IPS-18c (cell line): ENCODE measurements around the gene CD226.
"Not testable (repeated sequence)": the region's sequence is repeated elsewhere in the genome, so short reads cannot be mapped to it uniquely, and the experiment has no call there.

ENCODE experiments used
- H3K4me3 ChIP-seq: 2 replicates; pipeline ENCODE4 v1.7.0; 2013; ENCODE audit warnings: low read depth, mild to moderate bottlenecking, low read length, moderate library complexity; ENCODE audit not compliant: insufficient read depth
- H3K9me3 ChIP-seq: one replicate; pipeline ENCODE4 v1.6.1; 2013; ENCODE audit warnings: mild to moderate bottlenecking, low read length, moderate library complexity; ENCODE audit not compliant: control insufficient read depth, insufficient read depth

The CD226 gene

DNA sequence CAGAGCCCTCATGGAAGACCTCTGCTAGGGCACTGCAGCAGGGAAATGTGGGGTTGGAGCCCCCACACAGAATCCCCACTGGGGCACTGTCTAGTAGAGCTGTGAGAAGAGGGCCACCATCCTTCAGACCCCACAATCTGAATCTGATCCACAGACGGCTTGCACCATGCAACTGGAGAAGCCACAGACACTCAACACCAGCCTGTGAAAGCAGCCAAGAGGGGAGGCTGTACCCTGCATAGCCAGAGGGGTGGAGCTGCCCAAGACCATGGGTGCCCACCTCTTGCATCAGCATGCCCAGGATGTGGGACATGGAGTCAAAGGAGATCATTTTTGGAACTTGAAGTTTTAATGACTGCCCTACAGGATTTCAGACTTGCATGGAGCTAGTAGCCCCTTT, 6.5 kb downstream of the CD226 start:
- H3K9me3 ChIP-seq, result peaks cover 2% of the 10 kb centered on the region
- H3K4me3 ChIP-seq, result no peak overlapping the region

DNA sequence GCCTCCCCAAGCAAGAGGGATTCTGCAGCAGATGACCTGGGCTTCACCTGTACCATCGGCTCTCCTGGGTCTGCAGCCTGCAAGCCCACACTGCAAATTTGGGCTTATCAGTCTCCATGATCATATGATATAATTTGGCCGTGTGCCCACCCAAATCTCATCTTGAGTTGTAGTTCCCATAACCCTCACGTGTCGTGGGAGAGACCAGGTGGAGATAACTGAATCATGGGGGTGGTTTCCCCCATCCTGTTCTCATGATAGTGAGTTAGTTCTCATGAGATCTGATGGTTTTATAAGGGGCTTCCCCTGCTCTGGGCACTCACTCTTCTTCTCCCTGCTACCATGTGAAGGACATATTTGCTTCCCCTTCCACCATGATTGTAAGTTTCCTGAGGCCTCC, 7.9 kb downstream of the CD226 start:
- H3K4me3 ChIP-seq, H3K9me3 ChIP-seq: not testable (repeated sequence)

DNA sequence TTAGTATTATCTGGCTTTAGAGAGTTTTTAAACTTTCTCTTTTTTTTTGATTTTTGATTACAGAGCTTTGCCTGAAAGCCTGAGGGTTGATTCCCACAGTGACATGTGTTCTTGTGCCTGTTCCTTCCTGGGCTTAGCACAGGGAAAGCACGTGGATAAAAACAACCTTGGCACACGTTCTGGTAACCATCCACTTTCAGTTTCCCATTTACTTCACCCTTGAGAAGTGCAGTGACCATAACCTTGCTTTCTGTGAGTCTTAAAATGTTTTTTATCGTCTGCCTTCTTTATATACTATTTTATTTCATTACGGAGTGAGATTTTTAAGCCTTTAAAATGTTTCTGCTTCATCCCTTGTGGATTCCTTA, 11.5 kb downstream of the CD226 start:
- Histone ChIP-seq H3K9me3 (peaks cover 2% of the 10 kb centered on the region), H3K4me3 (no peak overlapping the region)

DNA sequence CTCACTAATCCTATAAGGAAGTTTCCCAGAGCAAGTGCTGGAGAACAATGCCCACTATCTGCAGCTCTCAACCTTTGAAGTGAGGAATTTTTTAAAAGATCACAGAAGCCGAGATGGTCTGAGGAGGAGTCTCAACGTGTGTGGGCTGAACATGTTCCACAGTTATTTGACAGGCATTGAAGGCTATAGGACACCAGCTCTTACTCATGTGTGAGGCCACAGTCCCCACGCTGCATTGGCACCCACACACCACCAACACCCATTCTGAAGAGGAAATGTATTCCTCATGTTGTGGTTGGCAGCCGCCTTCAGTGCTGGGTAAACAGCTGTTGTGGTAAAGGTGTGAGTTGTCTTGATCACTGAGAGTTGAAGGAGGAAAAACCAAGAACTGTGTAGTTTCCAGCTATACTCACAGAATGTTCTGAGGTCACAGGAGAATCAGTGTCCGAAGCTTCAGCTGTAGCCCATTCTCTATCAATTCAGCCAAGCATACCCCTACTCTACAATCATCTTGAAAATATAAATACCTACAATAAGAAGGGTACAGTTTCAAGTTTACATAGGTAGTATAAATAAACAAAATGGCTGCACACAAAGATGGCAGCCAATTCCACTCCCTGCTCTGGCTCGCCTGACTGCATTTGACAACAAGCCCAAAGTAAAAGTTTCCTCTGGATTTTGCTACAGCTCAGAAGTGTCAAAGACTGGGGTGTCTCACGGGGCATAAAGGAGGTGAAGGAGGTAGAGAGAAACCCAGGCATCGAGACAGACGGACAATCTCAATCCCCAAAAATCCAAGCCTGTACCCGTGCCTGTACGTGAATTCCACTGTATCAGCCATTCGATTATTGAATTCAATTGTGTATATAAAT, 12.1 kb downstream of the CD226 start:
- peaks cover 2% of the 10 kb centered on the region for H3K9me3 ChIP-seq
- H3K4me3 ChIP-seq, result no peak overlapping the region

DNA sequence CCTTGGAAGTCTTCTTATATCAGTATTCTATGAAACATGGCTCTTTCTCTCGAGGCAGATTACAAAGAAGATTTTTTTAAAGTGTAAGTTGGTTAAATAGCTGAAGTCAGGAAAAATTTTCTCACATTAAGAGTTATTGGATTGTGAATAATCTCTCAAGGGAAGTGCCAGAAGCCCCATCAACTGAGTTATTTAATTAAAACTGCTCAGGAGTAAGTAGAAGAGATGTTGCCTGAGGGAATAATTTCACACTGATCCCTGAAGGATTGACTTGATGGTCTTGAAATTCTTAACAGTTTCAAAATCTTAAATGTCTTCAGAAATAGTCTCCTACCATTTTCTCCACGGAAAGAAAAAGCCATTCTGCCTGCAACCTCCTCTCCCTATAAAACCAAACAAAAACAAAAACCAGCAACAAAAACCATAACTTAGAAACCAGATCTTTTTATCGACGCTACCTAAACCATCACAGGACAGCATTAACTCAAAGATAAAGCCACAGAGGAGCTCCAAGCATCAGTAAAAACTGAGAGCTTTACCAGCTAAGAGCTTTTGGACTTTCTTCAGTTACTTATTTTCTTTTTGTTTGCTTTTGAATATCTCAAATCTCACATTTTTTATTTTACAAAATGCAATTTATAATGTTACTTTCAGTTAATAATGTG, 12.9 kb downstream of the CD226 start:
- Histone ChIP-seq H3K9me3 (peaks cover 1% of the 10 kb centered on the region), H3K4me3 (no peak overlapping the region)

DNA sequence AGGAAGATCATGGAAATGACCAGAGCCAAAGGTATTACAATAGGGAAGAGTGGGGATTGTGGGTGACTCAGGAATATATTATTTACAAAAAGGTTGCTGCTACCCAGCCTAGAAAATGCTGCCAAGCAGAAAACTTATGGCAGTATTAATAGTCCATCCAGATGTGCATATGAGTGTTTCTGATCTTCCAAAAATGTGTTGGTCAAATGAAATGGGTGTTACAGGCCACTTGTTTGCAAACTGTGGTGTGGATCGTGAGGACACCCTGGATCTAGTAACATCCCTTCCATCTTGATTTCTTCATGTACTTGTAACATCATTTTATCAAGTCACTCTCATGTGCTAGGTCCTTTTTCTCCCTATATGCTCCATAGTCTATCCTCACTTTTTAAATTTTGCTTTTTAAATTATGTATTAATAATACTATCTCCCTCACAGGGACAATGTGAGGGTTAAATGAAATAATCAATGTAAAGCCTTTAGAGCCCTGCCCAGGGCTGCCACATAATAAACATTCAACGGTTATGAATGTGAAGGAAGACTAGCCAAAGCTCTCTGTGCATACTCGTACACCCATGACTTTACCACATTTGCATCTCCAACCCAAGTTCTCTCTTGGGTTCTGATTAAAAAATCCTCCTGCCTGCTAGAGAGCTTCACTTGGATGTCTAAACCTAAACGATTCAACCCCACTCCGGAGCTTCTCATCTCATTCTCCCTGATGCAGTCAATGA, 18.5 kb downstream of the CD226 start:
- H3K4me3 ChIP-seq, result no peak overlapping the region
- H3K9me3 ChIP-seq, result no peaks in the 10 kb centered on the region

DNA sequence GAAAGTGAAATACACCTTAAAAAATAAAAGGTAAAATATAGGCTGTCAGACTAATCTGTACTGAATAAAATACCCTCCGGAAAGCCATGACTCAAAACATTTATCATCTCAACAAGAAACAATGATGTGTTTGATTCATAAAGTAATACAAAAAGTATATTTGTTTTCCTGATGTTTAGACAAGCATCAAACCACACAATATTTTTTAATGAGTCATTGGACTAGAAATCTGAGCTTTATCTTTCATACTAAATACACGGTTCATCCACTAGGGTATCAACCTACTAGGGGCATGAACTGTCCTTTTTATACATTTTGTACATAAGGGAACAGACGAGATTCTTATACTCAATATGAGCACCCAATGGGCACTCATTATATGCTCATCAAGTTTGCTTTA, 31.3 kb downstream of the CD226 start:
- H3K4me3 ChIP-seq, result no peak overlapping the region
- no peaks in the 10 kb centered on the region for H3K9me3 ChIP-seq

DNA sequence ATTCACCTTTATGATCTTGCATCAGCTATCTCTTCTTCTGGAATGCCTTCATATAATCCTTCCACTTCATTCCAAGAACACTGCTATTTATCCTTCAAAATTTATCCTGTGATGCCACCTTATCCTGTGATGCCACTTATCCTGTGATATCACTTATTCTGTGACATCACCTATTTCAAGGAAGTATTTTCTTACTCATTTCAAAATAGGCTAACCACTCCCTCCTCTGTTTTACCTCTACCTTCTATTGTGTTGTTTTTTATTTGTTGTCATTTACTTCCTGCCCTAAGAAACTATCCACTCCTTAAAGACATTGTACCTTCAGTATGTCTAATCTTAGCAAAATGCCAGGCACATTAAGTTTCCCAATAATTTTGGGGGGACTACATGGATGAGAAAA, 38.8 kb downstream of the CD226 start:
- no peaks in the 10 kb centered on the region for H3K9me3 ChIP-seq

DNA sequence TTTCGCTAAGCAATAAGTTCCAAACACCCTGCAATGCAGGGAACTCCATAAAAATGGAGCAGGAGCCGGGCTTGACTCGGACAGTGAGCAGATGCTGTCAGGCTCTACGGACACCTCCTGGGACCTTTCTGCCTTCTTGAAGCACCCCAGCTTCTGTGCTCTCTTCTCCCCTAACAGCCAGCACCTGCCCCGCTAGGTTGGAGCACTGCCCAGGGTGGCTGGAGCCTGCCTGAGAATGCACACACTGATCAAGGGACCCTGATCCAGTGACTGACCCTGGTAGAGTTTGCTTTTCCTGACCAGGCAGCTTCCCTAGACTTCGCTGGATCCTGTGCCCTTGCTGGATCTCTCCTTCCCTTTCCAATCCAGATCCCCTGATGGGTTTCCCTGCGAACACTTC, 40.9 kb downstream of the CD226 start:
- H3K4me3 ChIP-seq, result no peak overlapping the region
- no peaks in the 10 kb centered on the region for H3K9me3 ChIP-seq

More for the DNA sequence above, 38.8 kb downstream of the CD226 start:
- H3K4me3 ChIP-seq, result no peak overlapping the region

DNA sequence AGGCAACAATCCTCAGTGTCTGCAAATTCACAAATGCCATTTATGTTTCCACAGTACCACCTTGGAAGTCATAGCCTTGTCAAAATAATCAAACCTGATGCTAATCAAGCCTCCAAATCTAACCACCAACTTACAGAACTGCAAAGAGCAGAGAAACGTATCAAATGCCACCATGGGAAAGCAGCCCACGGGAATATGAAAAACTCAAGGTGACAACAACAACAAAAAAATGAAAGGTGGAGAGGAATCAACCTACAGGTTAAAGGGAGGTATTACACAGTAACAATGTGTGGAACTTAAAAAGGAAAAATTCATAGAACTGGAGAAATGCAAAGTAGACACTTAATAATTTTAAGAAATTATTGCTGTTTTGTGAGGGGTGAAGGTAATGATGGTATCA, 46.7 kb downstream of the CD226 start:
- Histone ChIP-seq H3K9me3 (no peaks in the 10 kb centered on the region), H3K4me3 (no peak overlapping the region)

DNA sequence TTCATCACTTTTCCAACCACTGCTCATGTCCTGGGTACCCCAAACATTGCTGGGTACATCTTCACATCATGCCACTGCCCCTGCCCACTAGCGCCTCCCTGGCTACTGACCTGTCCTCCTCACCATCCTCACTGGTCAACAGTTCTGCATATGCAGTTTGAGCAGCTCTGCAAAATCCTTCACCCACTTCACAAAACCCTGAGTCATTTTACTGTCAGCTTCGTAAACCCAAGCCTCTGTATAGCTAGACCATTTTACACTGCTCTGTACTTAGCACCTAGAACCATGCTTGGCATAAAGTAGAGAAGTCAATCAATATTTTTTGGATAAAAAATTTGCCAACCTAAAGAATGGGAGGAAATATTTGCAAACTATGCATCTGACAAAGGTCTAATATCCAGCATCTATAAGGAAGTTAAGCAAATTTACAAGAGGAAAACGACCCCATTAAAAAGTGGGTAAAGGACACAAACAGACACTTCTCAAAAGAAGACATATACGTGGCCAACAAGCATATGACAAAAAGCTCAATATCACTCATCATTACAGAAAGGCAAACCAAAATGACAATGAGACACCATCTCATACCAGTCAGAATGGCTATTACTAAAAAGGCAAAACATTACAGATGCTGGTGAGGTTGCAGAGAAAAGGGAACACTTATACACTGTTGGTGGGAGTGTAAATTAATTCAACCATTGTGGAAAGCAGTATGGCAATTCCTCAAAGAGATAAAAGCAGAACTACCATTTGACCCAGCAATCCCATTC, 48.3 kb downstream of the CD226 start:
- not testable (repeated sequence) for H3K4me3 ChIP-seq, H3K9me3 ChIP-seq

DNA sequence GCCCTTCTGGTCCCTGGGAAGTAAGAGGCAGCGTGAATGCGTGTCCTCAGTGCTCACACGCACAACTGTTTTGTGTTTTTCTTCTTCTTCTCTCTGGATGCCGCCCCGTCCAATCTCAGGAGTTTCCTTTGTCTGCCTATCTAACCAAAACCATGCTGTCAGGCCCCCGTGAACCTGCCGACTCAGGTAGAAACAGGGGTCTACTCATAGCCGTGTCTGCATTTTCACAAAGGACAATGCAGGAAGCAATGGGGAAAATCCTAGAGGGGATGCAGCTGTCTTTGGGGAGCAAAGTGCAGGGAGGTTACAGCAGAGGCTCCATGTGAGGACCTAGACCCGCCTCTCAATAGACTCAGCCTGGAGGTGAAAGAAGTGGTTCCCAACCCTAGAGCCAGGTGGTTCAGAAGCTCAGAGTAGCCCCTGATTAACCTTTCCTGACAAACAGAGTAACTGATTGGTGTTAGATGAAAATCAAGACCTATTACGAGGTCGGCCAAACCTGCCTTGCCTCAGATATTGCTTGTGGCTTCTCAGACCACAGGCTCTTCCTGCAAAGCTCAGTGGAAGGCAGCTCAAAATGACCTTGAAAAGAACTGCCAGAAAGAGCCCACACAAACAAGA, 49.3 kb downstream of the CD226 start:
- H3K4me3 ChIP-seq, result no peak overlapping the region

DNA sequence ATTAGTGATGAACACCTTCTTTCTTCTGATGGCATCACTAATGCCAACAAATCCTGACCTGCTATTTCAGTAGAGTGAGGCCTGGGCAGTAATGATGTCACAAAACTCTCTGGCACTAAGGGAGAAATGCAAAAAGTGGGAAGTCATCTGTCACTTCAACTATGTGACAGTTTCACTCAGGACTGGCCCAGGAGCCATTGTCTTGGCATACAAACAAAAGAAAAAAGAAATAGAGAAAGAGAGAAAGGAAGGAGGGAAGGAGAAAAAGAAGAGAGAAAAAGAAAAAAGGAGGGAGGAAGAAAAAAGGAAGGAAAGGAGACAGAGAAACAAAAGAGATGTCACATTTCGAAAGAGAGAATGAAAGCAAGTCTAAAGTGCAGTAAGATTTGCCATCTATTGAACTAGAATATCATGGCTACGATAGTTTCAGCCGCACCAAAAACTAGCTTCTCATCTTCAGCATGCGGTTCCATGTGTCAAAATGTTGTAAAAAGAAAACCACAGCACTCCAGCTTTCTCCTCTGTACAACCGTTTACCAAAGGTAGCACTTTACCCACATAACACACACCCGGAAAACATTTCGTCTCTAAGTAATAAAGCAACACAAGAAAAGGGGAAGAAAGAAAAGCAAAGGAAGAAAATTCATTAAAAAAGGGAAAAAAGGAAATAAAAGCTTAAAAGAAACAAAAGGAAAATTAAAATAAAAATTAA, 50.1 kb downstream of the CD226 start:
- no peaks in the 10 kb centered on the region for H3K9me3 ChIP-seq
- H3K4me3 ChIP-seq, result no peak overlapping the region

More for the DNA sequence above, 49.3 kb downstream of the CD226 start:
- no peaks in the 10 kb centered on the region for H3K9me3 ChIP-seq

DNA sequence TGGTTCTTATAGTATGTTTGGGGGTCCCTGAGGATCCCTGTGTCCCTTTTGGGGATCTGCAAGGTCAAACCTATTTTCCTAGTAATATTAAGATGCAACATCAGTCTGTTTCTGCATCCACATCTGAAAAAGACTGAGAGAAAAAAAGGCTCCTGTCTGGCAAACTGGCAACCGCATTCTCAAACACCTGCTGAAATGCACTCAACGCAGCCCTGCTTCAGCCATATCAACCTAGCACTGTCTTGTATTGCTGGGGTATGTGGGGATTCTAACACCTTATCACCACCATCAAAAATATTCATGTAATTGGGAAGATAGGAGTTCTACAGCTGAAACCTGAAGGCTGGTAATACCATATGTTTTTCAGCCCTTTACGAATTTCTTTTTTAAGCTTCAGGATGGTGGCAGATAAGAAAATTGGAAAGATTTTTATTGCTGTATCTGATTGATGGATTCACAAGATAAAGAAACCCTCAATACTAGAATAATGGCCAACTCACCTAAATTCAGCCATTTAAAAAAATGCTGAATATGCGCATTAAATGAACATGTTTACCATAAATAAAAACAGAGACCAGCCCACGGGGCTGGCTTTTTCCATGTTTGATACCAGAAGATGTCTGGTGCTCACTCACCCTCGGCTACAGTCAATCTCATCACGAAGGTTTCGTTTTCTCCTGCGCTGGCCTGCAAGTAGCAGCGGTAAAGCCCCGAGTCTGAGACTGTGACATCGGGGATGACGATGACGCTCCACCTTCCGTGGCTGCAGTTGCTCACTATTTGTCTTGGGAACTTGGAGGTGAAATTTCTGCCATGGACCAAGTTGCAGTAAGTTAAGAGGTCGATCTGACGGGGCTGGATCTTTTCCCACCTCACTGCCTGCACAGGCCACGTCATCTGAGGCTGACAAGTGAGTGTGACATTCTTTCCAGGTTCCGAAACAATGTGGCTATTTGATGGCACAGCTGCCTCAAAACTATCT, 52.3 kb downstream of the CD226 start:
- Histone ChIP-seq H3K4me3 (no peak overlapping the region), H3K9me3 (no peaks in the 10 kb centered on the region)

DNA sequence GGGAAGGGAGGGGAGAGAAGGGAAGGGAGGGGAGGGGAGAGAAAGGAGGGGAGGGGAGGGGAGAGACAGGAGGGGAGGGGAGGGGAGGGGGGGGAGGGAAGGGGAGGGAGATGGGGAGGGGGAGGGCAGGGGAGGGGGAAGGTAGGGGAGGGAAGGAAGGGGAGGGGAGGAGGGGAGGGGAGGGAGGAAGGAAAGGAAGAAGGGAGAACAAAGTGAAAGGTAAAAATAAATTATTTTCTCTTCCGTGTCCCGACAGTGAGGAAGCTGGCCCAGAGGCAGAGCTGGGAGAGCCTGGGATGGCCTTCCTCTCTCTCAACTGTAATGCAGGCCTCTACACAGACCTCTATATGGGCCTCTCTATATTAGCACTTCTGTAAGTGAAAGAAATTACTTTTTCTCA, 53.2 kb downstream of the CD226 start:
- Histone ChIP-seq H3K9me3 (no peaks in the 10 kb centered on the region), H3K4me3 (no peak overlapping the region)
